Cardiac muscle cell (in vitro differentiated cells and primary cell): ENCODE measurements around the gene GATA5. TPM values are rescaled to one million over a fixed set of nuclear protein-coding genes. Genes with fewer than 3 reads are reported as not detected.

Experiments
- DNase-seq, 2 donors: peaks; one replicate each; pipeline versions ENCODE4 v3.0.0 to v3.0.0-alpha.2; 2010 to 2017; ENCODE audit warnings: low read depth in 1 of 2, low spot score in 1 of 2
- H3K27ac ChIP-seq: fragments of 200-600 bp; sonication (generic); 2 replicates; pipeline ENCODE4 v1.5.1; 2016
- H3K27me3 ChIP-seq: fragments of 200-600 bp; sonication (generic); 2 replicates; pipeline ENCODE4 v1.6.0; 2016; ENCODE audit warnings: control low read depth
- H3K36me3 ChIP-seq: fragments of 200-600 bp; sonication (generic); 2 replicates; pipeline ENCODE4 v1.5.1; 2016; ENCODE audit warnings: control low read depth
- H3K4me1 ChIP-seq: fragments of 200-600 bp; sonication (generic); 2 replicates; pipeline ENCODE4 v1.8.1; 2017; ENCODE audit warnings: low read depth, mild to moderate bottlenecking, mixed run types
- H3K4me3 ChIP-seq: fragments of 200-600 bp; sonication (generic); 2 replicates; pipeline ENCODE4 v1.5.1; 2016; ENCODE audit warnings: mild to moderate bottlenecking
- H3K9me3 ChIP-seq: fragments of 200-600 bp; sonication (generic); 2 replicates; pipeline ENCODE4 v1.5.1; 2017; ENCODE audit warnings: low read depth, mild to moderate bottlenecking, control low read depth
- CTCF ChIP-seq: IDR thresholded peaks from 2 replicates; pipeline ENCODE4 v1.5.1; 2012; ENCODE audit warnings: low read depth, mild to moderate bottlenecking, low read length
- polyA plus RNA-seq: library from polyadenylated mRNA; unstranded; fragments of >200 nt; fragmentation: Nextera tagmentation; extraction: Ambion mirVana; gene quantifications from 2 replicates; pipeline ENCODE4 v1.2.1, GENCODE V29; 2016
- total RNA-seq: library from RNA; depleted of rRNA; stranded (reverse); fragments of >200 nt; gene quantifications from 2 replicates; pipeline ENCODE4 v1.2.3, GENCODE V29; 2016

The GATA5 gene
- total and polyA plus RNA-seq, 2 experiments from 2014 or later, result 66.8 to 103 TPM

- no peak for TF ChIP-seq CTCF
- peak in 1 of 2 donors; percentile 93 for DNase-seq
- H3K36me3 ChIP-seq, result no peaks in the 10 kb centered on the region
- H3K27ac ChIP-seq, result peak overlapping the region; percentile 85
- peaks cover 26% of the 10 kb centered on the region for H3K4me1 ChIP-seq
- no peaks in the 10 kb centered on the region for H3K9me3 ChIP-seq
- H3K4me3 ChIP-seq, result peak overlapping the region; percentile 63
- no peaks in the 10 kb centered on the region for H3K27me3 ChIP-seq
These were observed 1.8 kb downstream of the GATA5 start for GRCh38 chr20:62473717-62474603.

- Histone ChIP-seq H3K36me3 (no peaks in the 10 kb centered on the region), H3K4me1 (peaks cover 20% of the 10 kb centered on the region), H3K9me3 (no peaks in the 10 kb centered on the region), H3K27ac (peak overlapping the region; percentile 64), H3K4me3 (peak overlapping the region; percentile 63), H3K27me3 (no peaks in the 10 kb centered on the region)
- DNase-seq, result no peak
- no peak for TF ChIP-seq CTCF
These were observed 2.7 kb downstream of the GATA5 start for GRCh38 chr20:62472941-62473585.

- H3K4me1 ChIP-seq, result peaks cover 17% of the 10 kb centered on the region
- H3K4me3 ChIP-seq, result no peak overlapping the region
- DNase-seq, result no peak
- H3K27ac ChIP-seq, result peak overlapping the region; percentile 64
- no peaks in the 10 kb centered on the region for H3K36me3 ChIP-seq
- H3K27me3 ChIP-seq, result no peaks in the 10 kb centered on the region
- no peak for TF ChIP-seq CTCF
- H3K9me3 ChIP-seq, result no peaks in the 10 kb centered on the region
These were observed 3.5 kb downstream of the GATA5 start for GRCh38 chr20:62472138-62472940.

GRCh38 chr20:62470459-62470858 is 5.3 kb downstream of the GATA5 start:
- Histone ChIP-seq H3K27me3 (no peaks in the 10 kb centered on the region), H3K36me3 (peaks cover 6% of the 10 kb centered on the region), H3K4me1 (peaks cover 17% of the 10 kb centered on the region), H3K27ac (no peak overlapping the region), H3K4me3 (no peak overlapping the region), H3K9me3 (no peaks in the 10 kb centered on the region)
- no peak for DNase-seq
- no peak for TF ChIP-seq CTCF

- no peaks in the 10 kb centered on the region for H3K27me3 ChIP-seq
- no peak for TF ChIP-seq CTCF
- H3K27ac ChIP-seq, result no peak overlapping the region
- no peak overlapping the region for H3K4me3 ChIP-seq
- peaks cover 17% of the 10 kb centered on the region for H3K4me1 ChIP-seq
- H3K9me3 ChIP-seq, result no peaks in the 10 kb centered on the region
- H3K36me3 ChIP-seq, result peaks cover 11% of the 10 kb centered on the region
- DNase-seq, result no peak
These were observed 5.8 kb downstream of the GATA5 start for GRCh38 chr20:62470001-62470400.
